ENCODE measurements around the gene C5AR1.
"Not testable (repeated sequence)": the region's sequence is repeated elsewhere in the genome, so short reads cannot be mapped to it uniquely, and the experiment has no call there.

The C5AR1 gene

GRCh38 chr19:47312366-47313006 is 2.8 kb downstream of the C5AR1 start:
- Mint-ChIP-seq H3K27me3 (peaks cover 12% of the 10 kb centered on the region), H3K4me3 (no peak overlapping the region), H3K36me3 (no peaks in the 10 kb centered on the region), H3K27ac (no peak overlapping the region), H3K4me1 (peaks cover 6% of the 10 kb centered on the region), H3K9me3 (no peaks in the 10 kb centered on the region)

DNA sequence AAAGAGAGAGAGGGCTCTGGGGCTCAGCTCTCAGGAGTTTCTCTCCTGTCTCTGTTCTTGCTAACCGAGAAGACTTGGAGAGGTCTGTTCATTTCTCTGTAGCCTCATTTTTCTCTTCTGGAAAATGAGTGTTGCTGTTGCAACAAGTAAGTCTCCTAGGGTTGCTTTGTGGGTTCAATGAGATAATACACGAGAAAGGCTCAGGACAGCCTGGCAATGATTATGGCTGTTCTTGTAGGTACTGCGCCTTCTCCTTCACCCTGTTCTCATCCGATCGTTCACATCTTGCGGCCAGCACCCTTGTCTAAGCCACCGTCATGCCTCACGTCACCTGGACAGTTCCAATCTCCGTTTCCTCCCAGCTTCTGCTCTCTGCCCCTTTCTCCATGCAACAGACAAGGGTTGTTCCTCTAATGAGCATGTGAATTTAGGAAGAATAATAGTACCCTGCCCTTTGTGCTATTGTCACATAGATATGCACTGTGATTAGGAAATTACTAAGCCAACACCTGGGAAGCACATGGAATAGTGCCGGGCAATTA is 4.2 kb downstream of the C5AR1 start:
- Mint-ChIP-seq H3K27me3 (peaks cover 13% of the 10 kb centered on the region), H3K36me3 (no peaks in the 10 kb centered on the region), H3K4me1 (peaks cover 6% of the 10 kb centered on the region), H3K4me3 (no peak overlapping the region), H3K27ac (no peak overlapping the region), H3K9me3 (no peaks in the 10 kb centered on the region)

- H3K27me3 Mint-ChIP-seq, result peaks cover 11% of the 10 kb centered on the region
- peaks cover 6% of the 10 kb centered on the region for H3K4me1 Mint-ChIP-seq
- no peaks in the 10 kb centered on the region for H3K36me3 Mint-ChIP-seq
- peak overlapping the region; percentile 35 for H3K27ac Mint-ChIP-seq
- no peaks in the 10 kb centered on the region for H3K9me3 Mint-ChIP-seq
- no peak overlapping the region for H3K4me3 Mint-ChIP-seq
Measured at GRCh38 chr19:47315125-47315821, 5.6 kb downstream of the C5AR1 start.

- H3K36me3 Mint-ChIP-seq, result no peaks in the 10 kb centered on the region
- H3K9me3 Mint-ChIP-seq, result no peaks in the 10 kb centered on the region
- peaks cover 6% of the 10 kb centered on the region for H3K4me1 Mint-ChIP-seq
- peaks cover 16% of the 10 kb centered on the region for H3K27me3 Mint-ChIP-seq
- no peak overlapping the region for H3K27ac Mint-ChIP-seq
- no peak overlapping the region for H3K4me3 Mint-ChIP-seq
Measured at GRCh38 chr19:47316513-47316912, 6.9 kb downstream of the C5AR1 start.

DNA sequence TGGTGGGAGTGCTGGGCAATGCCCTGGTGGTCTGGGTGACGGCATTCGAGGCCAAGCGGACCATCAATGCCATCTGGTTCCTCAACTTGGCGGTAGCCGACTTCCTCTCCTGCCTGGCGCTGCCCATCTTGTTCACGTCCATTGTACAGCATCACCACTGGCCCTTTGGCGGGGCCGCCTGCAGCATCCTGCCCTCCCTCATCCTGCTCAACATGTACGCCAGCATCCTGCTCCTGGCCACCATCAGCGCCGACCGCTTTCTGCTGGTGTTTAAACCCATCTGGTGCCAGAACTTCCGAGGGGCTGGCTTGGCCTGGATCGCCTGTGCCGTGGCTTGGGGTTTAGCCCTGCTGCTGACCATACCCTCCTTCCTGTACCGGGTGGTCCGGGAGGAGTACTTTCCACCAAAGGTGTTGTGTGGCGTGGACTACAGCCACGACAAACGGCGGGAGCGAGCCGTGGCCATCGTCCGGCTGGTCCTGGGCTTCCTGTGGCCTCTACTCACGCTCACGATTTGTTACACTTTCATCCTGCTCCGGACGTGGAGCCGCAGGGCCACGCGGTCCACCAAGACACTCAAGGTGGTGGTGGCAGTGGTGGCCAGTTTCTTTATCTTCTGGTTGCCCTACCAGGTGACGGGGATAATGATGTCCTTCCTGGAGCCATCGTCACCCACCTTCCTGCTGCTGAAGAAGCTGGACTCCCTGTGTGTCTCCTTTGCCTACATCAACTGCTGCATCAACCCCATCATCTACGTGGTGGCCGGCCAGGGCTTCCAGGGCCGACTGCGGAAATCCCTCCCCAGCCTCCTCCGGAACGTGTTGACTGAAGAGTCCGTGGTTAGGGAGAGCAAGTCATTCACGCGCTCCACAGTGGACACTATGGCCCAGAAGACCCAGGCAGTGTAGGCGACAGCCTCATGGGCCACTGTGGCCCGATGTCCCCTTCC is 10.5 kb downstream of the C5AR1 start:
- Mint-ChIP-seq H3K4me3 (no peak overlapping the region), H3K27me3 (peaks cover 25% of the 10 kb centered on the region), H3K27ac (peak overlapping the region; percentile 17), H3K4me1 (peaks cover 4% of the 10 kb centered on the region), H3K36me3 (no peaks in the 10 kb centered on the region), H3K9me3 (no peaks in the 10 kb centered on the region)

GRCh38 chr19:47321630-47322029 is 12.0 kb downstream of the C5AR1 start:
- Mint-ChIP-seq H3K36me3 (no peaks in the 10 kb centered on the region), H3K27me3 (peaks cover 17% of the 10 kb centered on the region), H3K4me1 (no peaks in the 10 kb centered on the region), H3K4me3 (no peak overlapping the region), H3K9me3 (no peaks in the 10 kb centered on the region), H3K27ac (no peak overlapping the region)

DNA sequence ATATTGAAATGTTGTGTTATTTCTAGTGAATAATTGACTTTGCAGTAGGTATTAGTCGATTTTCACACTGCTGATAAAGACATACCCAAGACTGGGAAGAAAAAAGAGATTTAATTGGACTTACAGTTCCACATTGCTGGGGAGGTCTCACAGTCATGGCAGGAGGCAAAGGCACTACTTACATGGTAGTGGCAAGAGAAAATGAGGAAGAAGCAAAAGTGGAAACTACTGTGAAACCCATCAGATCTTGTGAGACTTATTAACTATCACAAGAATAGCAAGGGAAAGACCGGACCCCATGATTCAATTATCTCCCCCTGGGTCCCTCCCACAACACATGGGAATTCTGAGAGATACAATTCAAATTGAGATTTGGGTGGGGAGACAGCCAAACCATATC is 12.4 kb downstream of the C5AR1 start:
- no peak overlapping the region for H3K27ac Mint-ChIP-seq
- no peaks in the 10 kb centered on the region for H3K4me1 Mint-ChIP-seq
- H3K4me3 Mint-ChIP-seq, result no peak overlapping the region
- H3K36me3 Mint-ChIP-seq, result no peaks in the 10 kb centered on the region
- peaks cover 17% of the 10 kb centered on the region for H3K27me3 Mint-ChIP-seq
- H3K9me3 Mint-ChIP-seq, result no peaks in the 10 kb centered on the region

DNA sequence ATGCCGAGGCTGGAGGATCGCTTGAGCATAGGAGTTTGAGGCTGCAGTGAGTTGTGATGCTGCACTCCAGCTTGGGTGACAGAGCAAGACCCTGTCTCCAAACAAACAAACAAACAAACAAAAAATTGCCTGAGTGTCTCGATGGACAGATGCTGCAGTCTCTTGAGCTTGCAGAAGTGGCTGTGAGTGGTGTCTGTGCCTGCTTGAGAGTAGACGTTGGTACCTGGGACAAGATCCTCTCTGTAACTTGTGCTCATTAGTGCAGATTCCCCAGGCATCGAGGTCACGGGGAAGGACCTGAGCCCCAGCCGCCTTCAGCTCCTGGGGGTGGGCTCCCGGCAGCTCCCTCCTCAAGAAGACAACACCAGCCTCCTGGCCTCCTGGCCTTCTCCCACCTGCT is 13.7 kb downstream of the C5AR1 start:
- Mint-ChIP-seq H3K4me3 (no peak overlapping the region), H3K9me3 (no peaks in the 10 kb centered on the region), H3K4me1 (no peaks in the 10 kb centered on the region), H3K36me3 (no peaks in the 10 kb centered on the region), H3K27me3 (peaks cover 17% of the 10 kb centered on the region), H3K27ac (no peak overlapping the region)

GRCh38 chr19:47323872-47324271 is 14.2 kb downstream of the C5AR1 start:
- Mint-ChIP-seq H3K9me3 (no peaks in the 10 kb centered on the region), H3K27ac (no peak overlapping the region)

DNA sequence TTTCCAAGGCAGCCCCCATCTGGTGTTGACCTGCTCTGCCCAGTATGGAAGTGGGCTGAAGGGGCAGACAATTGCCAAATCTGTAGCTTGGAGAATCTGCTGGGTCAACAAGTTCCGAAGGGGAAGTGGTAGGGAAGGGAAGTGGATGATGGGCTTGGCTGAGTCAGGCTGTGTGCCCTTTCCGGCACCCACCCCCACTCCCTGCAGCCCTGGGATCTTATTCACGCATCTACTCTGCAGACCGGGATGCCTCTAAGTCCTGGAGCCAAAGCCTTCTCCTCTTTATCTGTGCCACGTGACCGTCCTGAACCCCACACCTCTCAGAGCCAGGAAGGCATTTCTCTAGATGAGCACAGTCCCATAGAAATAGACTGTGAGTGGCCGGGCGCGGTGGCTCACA is 14.8 kb downstream of the C5AR1 start:
- no peak overlapping the region for H3K27ac Mint-ChIP-seq
- H3K36me3 Mint-ChIP-seq, result no peaks in the 10 kb centered on the region
- H3K4me1 Mint-ChIP-seq, result no peaks in the 10 kb centered on the region
- no peak overlapping the region for H3K4me3 Mint-ChIP-seq
- peaks cover 17% of the 10 kb centered on the region for H3K27me3 Mint-ChIP-seq
- no peaks in the 10 kb centered on the region for H3K9me3 Mint-ChIP-seq

More at GRCh38 chr19:47323872-47324271, 14.2 kb downstream of the C5AR1 start:
- Mint-ChIP-seq H3K27me3 (peaks cover 17% of the 10 kb centered on the region), H3K36me3 (no peaks in the 10 kb centered on the region), H3K4me3 (no peak overlapping the region), H3K4me1 (no peaks in the 10 kb centered on the region)

- Mint-ChIP-seq H3K36me3 (no peaks in the 10 kb centered on the region), H3K4me1 (no peaks in the 10 kb centered on the region)
Measured at GRCh38 chr19:47330466-47330869, 20.8 kb downstream of the C5AR1 start.

GRCh38 chr19:47331490-47331889 is 21.8 kb downstream of the C5AR1 start:
- H3K27me3 Mint-ChIP-seq, result peaks cover 1% of the 10 kb centered on the region
- H3K27ac Mint-ChIP-seq, result no peak overlapping the region
- H3K9me3 Mint-ChIP-seq, result no peaks in the 10 kb centered on the region
- peaks cover 3% of the 10 kb centered on the region for H3K4me1 Mint-ChIP-seq
- H3K36me3 Mint-ChIP-seq, result no peaks in the 10 kb centered on the region
- no peak overlapping the region for H3K4me3 Mint-ChIP-seq

More at GRCh38 chr19:47330466-47330869, 20.8 kb downstream of the C5AR1 start:
- no peak overlapping the region for H3K27ac Mint-ChIP-seq
- H3K27me3 Mint-ChIP-seq, result peaks cover 1% of the 10 kb centered on the region
- H3K9me3 Mint-ChIP-seq, result no peaks in the 10 kb centered on the region
- no peak overlapping the region for H3K4me3 Mint-ChIP-seq

GRCh38 chr19:47331931-47332547 is 22.4 kb downstream of the C5AR1 start, which contains the start of gene C5AR2:
Gene C5AR2, plus strand, starts transcription at chr19:47332175. Its CDS starts 8,625 bp downstream, at chr19:47340800.
- no peak within 1 kb of the TSS for H3K4me3 Mint-ChIP-seq
- peak within 1 kb of the TSS; percentile 10 for H3K27ac Mint-ChIP-seq
- H3K4me1 Mint-ChIP-seq, result peaks cover 8% of the 10 kb centered on the region
- peaks cover 1% of the 10 kb centered on the region for H3K27me3 Mint-ChIP-seq
- no peaks in the 10 kb centered on the region for H3K9me3 Mint-ChIP-seq
- H3K36me3 Mint-ChIP-seq, result no peaks in the 10 kb centered on the region

DNA sequence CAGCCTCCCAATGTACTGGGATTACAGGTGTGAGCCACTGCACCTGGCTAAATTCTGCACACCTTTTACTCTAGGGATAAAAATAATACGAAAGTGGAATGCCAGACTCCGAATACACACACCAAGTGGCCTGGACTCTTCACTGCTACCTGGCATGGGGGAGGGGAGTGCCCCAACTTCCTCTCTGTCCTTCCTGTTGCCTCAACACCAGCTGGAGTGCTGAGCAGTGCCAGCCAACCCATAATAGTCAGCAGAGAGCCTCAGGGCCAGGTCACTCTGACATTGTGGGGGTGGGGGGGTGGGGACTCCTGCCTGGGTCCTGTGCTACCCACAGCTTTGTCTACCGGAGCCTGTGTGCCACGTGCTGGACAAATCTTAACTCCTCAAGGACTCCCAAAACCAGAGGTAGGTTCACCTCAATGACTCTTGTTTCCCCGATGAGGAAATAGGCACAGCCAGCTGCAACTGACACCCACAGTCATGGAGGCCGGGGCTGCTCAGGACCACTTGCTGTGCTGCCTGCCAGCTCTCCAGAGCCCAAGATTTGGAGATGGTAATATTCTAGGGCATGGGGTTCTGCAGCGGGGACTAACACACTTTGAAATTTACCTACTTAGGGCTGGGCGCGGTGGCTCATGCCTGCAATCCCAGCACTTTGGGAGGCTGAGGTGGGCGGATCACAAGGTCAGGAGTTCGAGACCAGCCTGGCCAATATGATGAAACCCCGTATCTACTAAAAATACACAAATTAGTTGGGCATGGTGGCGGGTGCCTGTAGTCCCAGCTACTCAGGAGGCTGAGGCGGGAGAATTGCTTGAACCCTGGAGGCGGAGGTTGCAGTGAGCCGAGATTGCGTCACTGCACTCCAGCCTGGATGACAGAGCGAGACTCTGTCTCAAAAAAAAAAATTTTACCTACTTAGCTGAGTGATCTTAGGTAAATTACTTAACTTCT is 27.4 kb downstream of the C5AR1 start:
- not testable (repeated sequence) for H3K27ac Mint-ChIP-seq

More for the DNA sequence above, 27.4 kb downstream of the C5AR1 start:
- H3K36me3 Mint-ChIP-seq, H3K27me3 Mint-ChIP-seq, H3K4me1 Mint-ChIP-seq, H3K4me3 Mint-ChIP-seq, H3K9me3 Mint-ChIP-seq: not testable (repeated sequence)

Measured in activated naive CD4-positive, alpha-beta T cell treated with anti-CD3 and anti-CD28 coated beads, Interleukin-2, amount 50 U/mL, for 24 hours (primary cell).